Adrenal gland (tissue), 12 donors: ENCODE measurements around the gene STIP1. TPM values are rescaled to one million over a fixed set of nuclear protein-coding genes. Genes with fewer than 3 reads are reported as not detected.

Experiments used
- DNase-seq, 7 donors: peaks; one replicate each; pipeline ENCODE4 v3.0.0-alpha.2; 2019 to 2020
- H3K27ac ChIP-seq, 5 donors: fragments of 200-600 bp; sonication (generic) in 4 of 5; 1 replicate in 3 of 5; 2 replicates in 2 of 5; pipeline versions ENCODE4 v1.5.1 to v1.8.0; 2016 to 2020; ENCODE audit warnings: mild to moderate bottlenecking in 1 of 5
- H3K27me3 ChIP-seq: fragments of 200-600 bp; 2 replicates; pipeline ENCODE4 v1.8.0; 2021
- H3K36me3 ChIP-seq, 2 donors: fragments of 200-600 bp; replicated peaks in 1 of 2; 1 replicate in 1 of 2; 2 replicates in 1 of 2; pipeline versions ENCODE4 v1.5.1 to v1.8.0; 2018 to 2022
- H3K4me1 ChIP-seq, 2 donors: fragments of 200-600 bp; replicated peaks in 1 of 2; 1 replicate in 1 of 2; 2 replicates in 1 of 2; pipeline versions ENCODE4 v1.5.1 to v1.8.0; 2018 to 2021
- H3K4me3 ChIP-seq, 4 donors: fragments of 200-600 bp; sonication (generic) in 3 of 4; one replicate each; pipeline ENCODE4 v1.5.1; 2016 to 2018
- H3K9me3 ChIP-seq, 3 donors: fragments of 200-600 bp; sonication (generic) in 1 of 3; replicated peaks in 1 of 3; 1 replicate in 2 of 3; 2 replicates in 1 of 3; pipeline versions ENCODE4 v1.5.1 to v1.8.0; 2016 to 2021
- POLR2A ChIP-seq, 2 donors: fragments of 450-650 bp; IDR thresholded peaks; one replicate each; pipeline ENCODE4 v1.6.1; 2017; ENCODE audit warnings: antibody characterized with exemption in 2 of 2, mild to moderate bottlenecking in 2 of 2, moderate library complexity in 1 of 2
- WGBS, 4 donors: extraction: QIAGEN DNeasy Blood & Tissue Kit in 2 of 4; methylation state at CpG; one replicate each; pipeline versions ENCODE4 v1.1.5 to v1.1.7; 2013 to 2017; 5-methylcytosine and 5-hydroxymethylcytosine counted together
- intact Hi-C, 2 donors: fragments of 100-400 bp; cut with DNase I; formaldehyde crosslinking; loops; one replicate each; pipeline versions ENCODE4 v1.14.1 to v1.15.0; 2022 to 2023
- polyA plus RNA-seq, 3 donors: library from polyadenylated mRNA; stranded (reverse); fragments of 200-250 nt in 2 of 3; fragments of 350-450 nt in 1 of 3; fragmentation: Illumina TruSeq in 1 of 3; extraction: RNeasy Lipid Tissue Mini Kit (QIAGEN cat#74804) in 1 of 3; gene quantifications; one replicate each; pipeline ENCODE4 v1.2.3, GENCODE V29; 2013 to 2014
- total RNA-seq, 9 donors: library from RNA; depleted of rRNA in 4 of 9; stranded (reverse); fragments of >200 nt in 4 of 9; fragments of 120-200 nt in 1 of 9; fragmentation: NEBNext Ultra II Directional in 1 of 9; extraction: Animal tissue kit (Norgen Biotek cat#: 25700) in 1 of 9; gene quantifications; one replicate each; pipeline versions ENCODE4 v1.1.0 to v1.2.4, GENCODE V29; 2013 to 2023
- TF ChIP-seq, protein P1 (sequence below), 6 experiments: fragments of 450-650 bp in 4 of 6; fragments of 200-600 bp in 2 of 6; sonication (generic) in 1 of 6; IDR thresholded peaks; 1 replicate in 5 of 6; 2 replicates in 1 of 6; pipeline versions ENCODE4 v1.5.1 to v1.8.0; 2016 to 2021; ENCODE audit warnings: antibody characterized with exemption in 6 of 6, mild to moderate bottlenecking in 2 of 6, moderate library complexity in 1 of 6
- donor health status: healthy with polysubstance abuse.
- donor health status: Bipolar disorder and iron deficiency.
- donor health status: DM: yes; HTN: yes; CAD: no.
- donor health status: DM: no; HTN: no; CAD: no.
- donor health status: DM: no; HTN: no; CAD: no.
- donor health status: DM: yes; HTN: yes; CAD: no.

The STIP1 gene
- total and polyA plus RNA-seq, 12 donors, result 82.1 to 523 (median 183) TPM

DNA sequence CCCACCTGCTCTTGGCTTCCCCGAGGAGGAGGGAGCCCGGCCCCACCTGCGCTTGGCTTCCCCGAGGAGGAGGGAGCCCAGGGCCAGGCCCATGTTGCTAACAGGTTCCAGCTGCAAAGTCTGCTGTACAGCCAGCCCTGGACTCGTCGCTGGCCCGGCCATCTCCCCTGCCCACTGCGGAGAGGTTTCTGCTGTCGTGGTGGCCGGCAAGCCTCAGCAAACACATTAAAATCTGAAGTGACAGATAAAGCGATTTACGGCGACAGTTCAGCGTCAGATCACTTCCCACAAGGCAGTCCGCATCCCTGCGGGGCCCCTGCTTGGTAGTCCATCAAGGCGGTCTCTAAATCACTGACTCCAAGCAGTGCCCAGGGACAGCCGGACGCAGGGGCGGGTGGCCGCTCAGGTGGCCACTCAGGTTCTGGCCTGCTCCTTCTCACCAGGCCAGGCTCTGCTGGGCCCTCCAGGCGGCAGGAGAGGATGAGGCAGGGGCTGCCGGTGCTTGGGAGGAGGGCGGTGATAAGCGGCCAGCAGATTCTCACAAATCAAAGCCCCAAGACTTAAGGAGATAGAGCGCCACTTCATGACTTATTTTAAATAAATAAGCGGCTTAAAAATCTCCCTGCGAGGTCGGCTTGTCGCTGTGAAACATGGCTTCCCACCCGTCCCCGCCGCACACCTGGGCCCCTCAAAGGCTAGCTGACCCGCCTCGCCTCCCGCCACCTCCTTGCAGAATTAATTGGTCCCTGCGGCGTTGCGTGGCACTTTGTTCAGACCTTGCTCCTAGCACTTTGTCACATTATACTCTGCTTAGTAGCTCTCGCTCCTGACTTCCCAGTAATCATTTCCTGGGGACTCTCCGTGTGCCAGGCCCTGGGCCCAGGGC is 41.1 kb upstream of the STIP1 start:
- intact Hi-C loops, result loop anchor here in 1 of 2 donors (10.0 kb wide), 1 partner anchor 310 kb away; the partner anchor contains the start of gene MARK2
- peaks cover 7 to 8% of the 10 kb centered on the region in 2 donors for H3K4me1 ChIP-seq
- H3K27ac ChIP-seq, result peak overlapping the region in 1 of 5 donors; percentile 0
- H3K9me3 ChIP-seq, result no peaks in the 10 kb centered on the region
- H3K36me3 ChIP-seq, result no peaks in the 10 kb centered on the region
- DNase-seq, result no peak
- WGBS, 4 donors, result 90 to 94% (median 93%) methylated on average over 27 to 41 of the region's 41 CpGs
- no peak for TF ChIP-seq POLR2A (IDR thresholded peaks at IDR 0.05)
- TF ChIP-seq, protein P1, sequence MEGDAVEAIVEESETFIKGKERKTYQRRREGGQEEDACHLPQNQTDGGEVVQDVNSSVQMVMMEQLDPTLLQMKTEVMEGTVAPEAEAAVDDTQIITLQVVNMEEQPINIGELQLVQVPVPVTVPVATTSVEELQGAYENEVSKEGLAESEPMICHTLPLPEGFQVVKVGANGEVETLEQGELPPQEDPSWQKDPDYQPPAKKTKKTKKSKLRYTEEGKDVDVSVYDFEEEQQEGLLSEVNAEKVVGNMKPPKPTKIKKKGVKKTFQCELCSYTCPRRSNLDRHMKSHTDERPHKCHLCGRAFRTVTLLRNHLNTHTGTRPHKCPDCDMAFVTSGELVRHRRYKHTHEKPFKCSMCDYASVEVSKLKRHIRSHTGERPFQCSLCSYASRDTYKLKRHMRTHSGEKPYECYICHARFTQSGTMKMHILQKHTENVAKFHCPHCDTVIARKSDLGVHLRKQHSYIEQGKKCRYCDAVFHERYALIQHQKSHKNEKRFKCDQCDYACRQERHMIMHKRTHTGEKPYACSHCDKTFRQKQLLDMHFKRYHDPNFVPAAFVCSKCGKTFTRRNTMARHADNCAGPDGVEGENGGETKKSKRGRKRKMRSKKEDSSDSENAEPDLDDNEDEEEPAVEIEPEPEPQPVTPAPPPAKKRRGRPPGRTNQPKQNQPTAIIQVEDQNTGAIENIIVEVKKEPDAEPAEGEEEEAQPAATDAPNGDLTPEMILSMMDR (IDR thresholded peaks at IDR 0.05), result no peak
- no peak overlapping the region for H3K4me3 ChIP-seq
- no peaks in the 10 kb centered on the region for H3K27me3 ChIP-seq

DNA sequence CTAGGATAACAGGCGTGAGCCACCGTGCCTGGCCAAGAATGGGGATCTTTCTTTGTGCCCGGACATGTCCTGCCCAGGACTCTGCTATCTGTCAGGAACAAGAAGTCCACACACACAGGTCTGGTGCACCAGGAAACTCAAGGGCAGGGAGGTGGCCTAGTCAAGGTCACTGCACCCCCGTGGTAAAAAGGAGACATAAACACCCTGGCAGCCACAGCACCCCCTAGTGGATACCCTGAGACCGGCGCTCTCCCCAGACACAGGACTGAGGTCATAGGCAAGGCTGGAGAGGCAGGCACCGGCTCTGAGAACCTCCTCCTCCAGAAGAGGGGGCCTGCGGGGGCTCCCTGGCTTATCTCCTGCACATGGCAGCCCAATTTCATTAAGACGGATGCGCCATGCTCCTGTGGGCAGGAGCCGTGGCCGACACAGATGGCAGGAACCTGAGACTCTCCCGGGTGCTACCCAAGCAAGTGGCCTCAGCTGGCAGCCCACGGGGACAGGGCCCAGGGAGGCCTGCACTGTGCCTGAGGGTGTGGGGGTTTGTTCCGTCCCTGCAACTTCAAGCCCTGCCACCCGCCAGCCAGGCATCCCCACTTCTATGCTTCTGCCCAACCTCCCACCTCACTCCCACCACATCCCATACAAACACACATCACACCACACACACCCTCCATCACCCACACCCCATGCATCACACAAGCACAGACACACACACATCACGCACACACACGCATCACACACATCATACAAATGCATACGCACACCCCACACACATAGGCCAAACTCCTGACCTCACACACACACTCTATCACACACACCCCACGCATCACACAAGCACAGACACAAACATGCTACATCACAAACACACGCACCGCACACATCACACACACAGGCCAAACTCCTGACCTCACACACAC is 39.7 kb upstream of the STIP1 start:
- intact Hi-C loops, result loop anchor here in 1 of 2 donors (10.0 kb wide), 1 partner anchor 311 kb away; the partner anchor contains the start of gene MARK2
- 70 to 81% (median 75%) methylated on average over 16 to 22 of the region's 22 CpGs for WGBS, 4 donors
- TF ChIP-seq POLR2A (IDR thresholded peaks at IDR 0.05), result no peak
- TF ChIP-seq, protein P1 (IDR thresholded peaks at IDR 0.05), result peak in 5 of 6 experiments; percentile 32 to 59 (median 58)

DNA sequence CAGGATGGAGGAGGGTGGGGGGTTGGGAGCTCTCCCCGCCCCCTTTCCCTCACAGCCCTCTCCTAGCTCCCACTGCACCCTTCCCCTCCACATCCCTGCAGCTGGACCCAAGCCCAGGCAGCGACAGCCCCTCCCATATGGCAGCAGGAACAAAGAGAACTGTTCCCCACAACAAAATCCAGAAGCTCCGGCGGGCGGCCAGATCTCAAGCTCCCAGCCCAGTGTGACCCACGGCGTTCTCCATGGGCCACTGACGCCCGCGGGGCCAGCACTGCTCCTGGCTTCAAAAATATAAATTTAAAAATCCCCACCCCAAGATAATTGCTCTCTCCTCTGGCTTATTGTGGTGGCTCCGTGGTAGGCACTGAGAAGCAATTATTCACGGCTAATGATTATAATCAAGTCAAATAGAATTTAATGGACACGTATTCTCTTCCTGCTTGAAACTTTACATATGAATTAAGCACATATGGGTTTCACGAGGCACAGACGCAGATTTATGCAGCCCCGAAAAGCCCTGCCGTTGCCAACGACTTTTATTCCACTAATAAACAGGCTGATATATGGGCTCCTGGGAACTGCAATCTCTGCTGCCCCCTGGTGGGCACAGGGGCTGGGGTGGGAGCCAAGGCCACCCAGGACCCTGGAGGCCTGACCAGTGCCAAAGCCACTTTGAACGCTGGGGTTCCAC is 37.6 kb upstream of the STIP1 start:
- peak overlapping the region in 1 of 5 donors; percentile 59 for H3K27ac ChIP-seq

More for the DNA sequence above, 39.7 kb upstream of the STIP1 start:
- H3K36me3 ChIP-seq, result no peaks in the 10 kb centered on the region
- no peaks in the 10 kb centered on the region for H3K9me3 ChIP-seq
- no peak overlapping the region for H3K27ac ChIP-seq
- H3K4me3 ChIP-seq, result no peak overlapping the region
- no peaks in the 10 kb centered on the region for H3K27me3 ChIP-seq
- DNase-seq, result peak in 6 of 7 donors; percentile 29 to 88 (median 46)
- H3K4me1 ChIP-seq, result peaks cover 7 to 15% of the 10 kb centered on the region in 2 donors

More for the DNA sequence above, 37.6 kb upstream of the STIP1 start:
- H3K9me3 ChIP-seq, result no peaks in the 10 kb centered on the region
- intact Hi-C loops, result loop anchor here (2.0 to 10.0 kb wide), 2 partner anchors 148 to 314 kb away; partner anchors contain the start of gene MARK2 (in 1 of the 2)
- TF ChIP-seq, protein P1 (IDR thresholded peaks at IDR 0.05), result peak; percentile 87 to 99 (median 92)
- TF ChIP-seq POLR2A (IDR thresholded peaks at IDR 0.05), result no peak
- peak; percentile 66 to 91 (median 76) for DNase-seq
- peak overlapping the region in 1 of 4 donors; percentile 35 for H3K4me3 ChIP-seq
- no peaks in the 10 kb centered on the region for H3K27me3 ChIP-seq
- H3K36me3 ChIP-seq, result no peaks in the 10 kb centered on the region
- H3K4me1 ChIP-seq, result peaks cover 7 to 15% of the 10 kb centered on the region in 2 donors
- 17 to 20% (median 17%) methylated on average over 10 to 19 of the region's 19 CpGs for WGBS, 4 donors
